GM19043 (cell line): ENCODE results near the gene SSBP3.
"Not testable (repeated sequence)": the region's sequence is repeated elsewhere in the genome, so short reads cannot be mapped to it uniquely, and the experiment has no call there.

ENCODE experiments used
- ATAC-seq: cut with Tn5 transposase; IDR thresholded peaks from one replicate; pipeline ENCODE4 v1.9.1; 2021; ENCODE audit warnings: low read depth; ENCODE audit not compliant: unreplicated experiment

SSBP3 gene

DNA sequence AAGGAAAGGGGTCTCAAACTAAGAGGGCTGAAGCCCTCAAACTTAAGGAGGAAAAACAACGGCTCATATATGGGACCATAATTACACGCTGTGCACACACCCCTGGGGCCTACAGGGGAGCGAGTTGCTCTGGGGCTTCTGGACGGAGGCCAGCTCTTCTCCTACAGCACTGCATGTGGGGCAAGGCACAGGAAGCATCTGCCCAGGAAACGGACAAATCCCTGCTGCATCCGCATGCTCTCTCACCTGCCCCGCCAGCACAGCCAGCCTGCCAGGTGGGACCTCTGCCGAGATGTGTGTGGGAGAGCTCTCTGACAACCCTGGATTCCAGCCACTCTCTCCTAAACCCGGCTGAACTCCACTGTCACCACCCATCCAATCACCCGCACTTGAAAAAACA lies 152.1 kb downstream of the SSBP3 start:
- ATAC-seq, result no peak

GRCh38 chr1:54253480-54253879 lies 152.7 kb downstream of the SSBP3 start:
- no peak for ATAC-seq

GRCh38 chr1:54252371-54252936 lies 153.7 kb downstream of the SSBP3 start:
- ATAC-seq, result no peak

DNA sequence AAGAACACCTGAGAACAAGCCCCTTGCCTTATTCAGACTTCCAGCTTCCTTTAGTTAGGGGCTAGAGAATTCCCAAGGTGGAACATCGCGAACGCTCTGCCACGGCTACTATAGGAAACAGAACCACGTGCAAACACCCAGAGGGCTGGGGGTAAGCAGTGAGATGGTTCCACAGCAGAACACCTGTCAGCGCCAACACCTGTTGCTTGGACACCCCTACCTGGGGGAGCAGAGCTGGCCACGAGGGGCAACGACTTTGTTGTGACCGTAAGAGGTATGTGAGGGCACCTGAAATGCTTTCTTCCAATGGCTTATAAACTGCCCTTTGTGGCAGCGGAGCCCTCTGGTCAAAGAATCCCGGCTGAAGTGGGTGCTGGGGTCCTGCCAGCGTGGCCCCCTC lies 155.5 kb downstream of the SSBP3 start:
- no peak for ATAC-seq

DNA sequence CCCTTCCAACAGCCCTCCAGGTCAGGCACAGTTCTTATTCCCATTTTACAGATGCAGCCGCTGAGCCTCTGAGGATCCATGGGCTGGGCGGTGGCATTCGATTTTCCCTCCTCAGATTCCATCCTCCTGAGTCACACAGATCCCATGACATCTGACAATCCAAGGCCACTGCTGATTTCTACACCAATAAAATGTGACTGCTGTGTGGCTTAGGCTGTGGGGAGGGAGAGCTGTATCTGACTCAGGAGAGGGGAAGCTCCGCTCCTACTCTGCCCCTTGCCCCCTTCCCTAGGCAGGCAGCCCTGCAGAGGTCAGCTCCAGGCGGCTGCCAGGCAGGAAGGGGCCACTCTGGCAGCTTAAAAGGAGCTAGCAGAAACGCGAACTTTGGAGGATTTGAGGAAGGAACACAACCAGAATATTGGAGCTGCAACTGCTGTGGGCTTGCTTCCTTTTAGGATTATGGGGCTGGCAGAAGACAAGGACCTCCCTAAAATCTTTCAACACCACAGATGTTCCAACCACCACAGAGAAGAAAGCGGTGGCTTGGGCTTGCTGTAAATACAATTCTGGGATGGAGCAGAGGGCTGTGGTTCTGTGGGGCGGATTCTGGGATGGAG lies 156.3 kb downstream of the SSBP3 start:
- no peak for ATAC-seq

- no peak for ATAC-seq
Measured at GRCh38 chr1:54248966-54249365, 157.2 kb downstream of the SSBP3 start.

GRCh38 chr1:54247863-54248515 lies 158.2 kb downstream of the SSBP3 start:
- no peak for ATAC-seq

DNA sequence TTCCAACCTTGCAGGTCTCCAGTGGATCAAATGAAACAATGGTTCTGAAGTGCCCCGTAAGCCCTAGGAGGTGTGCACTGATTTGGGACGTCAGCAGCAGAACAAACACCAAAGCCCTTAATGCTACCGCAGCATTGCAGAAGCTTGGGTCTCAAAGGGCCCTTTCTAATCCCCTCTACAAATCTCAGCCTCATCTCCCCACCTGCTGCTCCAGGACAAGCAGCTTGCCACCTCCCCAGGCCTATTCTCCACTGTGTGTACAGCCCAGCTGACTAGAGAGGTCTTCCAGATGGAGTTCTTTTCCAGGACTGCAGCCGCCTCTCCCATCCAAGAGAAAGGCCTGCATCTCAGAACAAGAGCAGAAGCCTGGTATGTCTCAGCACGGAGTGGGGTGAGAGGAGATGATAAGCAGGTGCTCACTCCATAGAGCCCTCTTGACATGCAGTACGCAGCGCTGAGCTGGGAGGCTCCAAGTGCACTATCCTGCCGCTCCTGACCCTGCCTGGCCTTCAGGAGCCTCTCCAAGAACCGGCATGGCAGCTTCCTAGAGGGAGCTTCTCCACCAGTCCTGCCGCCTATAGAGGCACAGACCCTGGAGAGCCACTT lies 160.0 kb downstream of the SSBP3 start:
- no peak for ATAC-seq

DNA sequence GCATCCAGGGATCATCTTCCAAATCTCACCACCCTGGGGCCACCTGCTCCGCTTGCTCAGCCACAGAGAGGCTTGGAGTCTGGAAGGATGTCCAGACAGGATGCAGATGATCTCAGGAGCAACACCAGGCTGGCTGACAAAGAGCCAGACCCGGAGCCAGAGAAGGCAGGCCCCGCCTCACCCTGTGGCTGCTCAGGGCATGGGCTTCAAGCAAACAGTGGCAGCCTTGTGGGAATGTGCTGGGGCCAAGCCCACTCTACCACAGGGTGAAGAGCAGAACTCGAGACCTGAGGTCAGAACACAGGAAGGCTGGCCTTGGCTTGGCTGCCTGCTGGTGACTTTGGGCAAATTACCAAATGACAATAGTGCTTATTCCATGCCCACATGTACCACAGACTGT lies 160.7 kb downstream of the SSBP3 start:
- ATAC-seq, result no peak

DNA sequence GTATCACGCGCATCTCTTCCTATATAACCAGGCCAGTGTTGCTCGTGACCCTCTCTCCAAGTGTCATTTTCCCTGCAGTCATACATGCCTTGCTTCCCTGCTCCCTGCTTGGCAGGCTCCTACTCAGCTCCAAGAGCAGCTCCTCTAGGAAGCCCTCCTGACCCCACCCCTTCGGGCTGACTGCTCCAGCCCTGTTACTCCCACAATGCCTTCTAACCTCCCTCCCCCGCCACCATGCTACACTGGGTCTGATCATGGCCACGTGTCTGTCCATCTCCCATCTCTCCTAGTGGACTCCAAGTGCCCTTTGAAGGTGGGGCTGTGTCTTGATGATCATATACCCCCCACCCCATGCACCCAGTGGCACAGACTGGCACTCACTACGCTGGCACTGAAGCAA lies 161.5 kb downstream of the SSBP3 start:
- no peak for ATAC-seq

GRCh38 chr1:54243022-54243421 lies 163.2 kb downstream of the SSBP3 start:
- ATAC-seq, result no peak

GRCh38 chr1:54241364-54241763 lies 164.8 kb downstream of the SSBP3 start:
- no peak for ATAC-seq

DNA sequence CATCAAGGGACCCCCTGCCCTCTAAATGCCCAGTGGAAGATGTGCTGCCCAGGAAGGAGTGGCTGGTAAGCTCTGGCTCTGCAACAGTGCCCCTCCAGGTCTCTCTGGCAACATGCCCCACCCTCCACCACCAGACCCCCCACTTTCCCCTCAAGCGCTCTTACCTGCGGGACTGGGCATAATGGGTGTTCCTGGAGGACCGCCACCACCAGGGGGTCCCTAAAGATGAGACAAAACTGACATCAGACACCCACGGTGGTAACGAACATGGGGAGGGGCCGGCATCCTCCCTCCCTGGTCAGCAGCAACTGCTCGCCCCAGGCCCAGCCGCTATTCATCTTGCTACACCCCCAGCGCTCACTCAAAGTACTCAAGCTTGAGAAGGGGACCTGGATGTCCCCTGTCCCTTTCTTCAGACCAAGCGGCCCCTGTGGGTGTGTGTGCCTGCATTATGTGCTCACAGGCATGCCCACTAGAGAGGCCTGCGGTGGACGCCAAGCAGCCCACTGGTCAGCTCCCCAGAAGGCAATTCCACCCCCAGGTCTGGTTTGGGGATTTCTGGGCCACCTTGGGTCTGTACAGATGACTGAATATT lies 165.4 kb downstream of the SSBP3 start:
- no peak for ATAC-seq

DNA sequence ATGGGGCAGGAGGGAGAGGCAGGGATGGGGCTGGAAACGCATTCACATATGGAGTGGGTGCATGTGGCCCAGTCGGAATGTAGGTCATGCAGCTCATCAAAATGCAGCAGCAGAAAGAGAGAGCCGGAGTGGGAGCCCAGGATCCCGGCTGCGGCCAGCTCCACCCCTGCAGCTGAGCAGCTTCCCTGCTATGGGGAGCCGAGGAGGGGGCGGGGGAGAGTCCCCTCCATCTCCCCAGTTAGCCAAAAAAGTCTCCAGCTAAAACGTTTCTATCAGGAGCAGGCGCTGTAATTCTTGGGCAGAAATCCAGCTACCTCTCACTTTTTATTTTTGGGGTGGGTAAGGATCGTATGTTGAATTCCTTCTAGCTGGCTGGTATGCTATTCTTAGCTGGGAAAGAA lies 166.6 kb downstream of the SSBP3 start:
- ATAC-seq, result no peak

- ATAC-seq, result no peak
Measured at GRCh38 chr1:54239035-54239383, 167.2 kb downstream of the SSBP3 start.

DNA sequence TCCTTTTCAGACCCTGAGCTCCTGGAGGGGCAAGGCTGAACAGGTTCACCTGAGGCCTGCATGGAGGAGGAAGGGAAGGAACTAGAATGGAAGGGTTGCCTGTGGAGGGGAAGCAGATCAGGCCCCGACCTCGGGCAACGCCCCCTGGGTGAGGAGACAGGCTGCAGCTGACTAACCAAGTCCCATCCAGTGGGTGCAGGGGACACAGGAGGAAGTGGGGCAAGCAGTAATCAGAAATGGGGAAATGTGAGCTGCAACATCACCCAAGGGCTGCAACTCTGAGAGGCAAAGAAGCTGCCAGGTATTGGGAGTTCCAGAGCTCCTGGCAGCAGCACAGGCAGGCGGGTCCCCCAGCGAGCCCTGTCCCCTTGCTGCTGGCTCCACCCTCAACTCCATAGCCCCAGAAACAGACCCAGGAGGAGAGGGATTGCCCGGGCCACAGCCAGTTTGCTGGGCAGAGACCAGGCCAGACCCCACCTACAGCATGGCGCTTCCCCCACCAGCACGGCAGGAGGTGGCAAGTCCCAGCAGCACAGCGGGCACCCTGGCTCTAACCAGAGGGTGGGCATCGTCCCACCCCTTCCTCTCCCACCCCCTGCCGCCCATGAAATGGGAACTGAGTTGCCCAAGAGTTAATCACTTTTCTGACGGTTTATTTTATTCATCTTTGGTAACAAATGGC lies 167.7 kb downstream of the SSBP3 start:
- no peak for ATAC-seq

DNA sequence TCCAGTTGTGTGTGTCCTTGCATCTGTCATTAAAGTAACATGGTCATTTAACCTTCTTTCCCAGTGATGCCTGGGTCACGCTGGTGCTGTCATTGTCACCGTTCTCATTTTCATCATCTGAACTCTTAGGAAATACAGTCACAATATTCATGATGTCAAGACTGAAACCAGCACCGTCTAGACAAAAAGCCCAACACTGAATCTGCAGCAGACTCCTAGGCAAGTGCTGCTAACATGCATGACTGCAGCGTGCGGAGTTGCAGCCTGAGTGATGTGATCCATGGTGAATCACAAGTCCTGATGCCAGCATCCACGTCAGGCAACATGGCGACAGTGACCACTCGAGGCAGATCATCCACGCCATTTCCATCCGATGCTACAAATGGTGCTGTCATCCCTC lies 168.6 kb downstream of the SSBP3 start:
- no peak for ATAC-seq

DNA sequence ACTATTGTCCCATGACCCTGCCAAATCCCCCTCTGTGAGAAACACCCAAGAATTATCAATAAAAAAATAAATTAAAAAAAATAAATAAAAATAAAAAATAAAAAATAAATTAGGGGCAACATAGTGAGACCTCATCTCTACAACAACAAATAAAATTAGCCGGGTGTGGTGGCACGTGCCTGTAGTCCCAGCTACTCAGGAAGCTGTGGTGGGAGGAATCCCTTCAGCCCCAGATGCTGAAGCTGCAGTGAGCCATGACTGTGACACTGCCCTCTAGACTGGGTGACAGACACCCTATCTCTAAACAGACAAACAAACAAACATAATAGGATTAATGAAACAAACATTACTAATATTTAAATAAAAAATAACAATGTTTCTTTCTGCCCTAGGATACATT lies 171.9 kb downstream of the SSBP3 start:
- ATAC-seq, result no peak

- ATAC-seq, result not testable (repeated sequence)
Measured at GRCh38 chr1:54233196-54233595, 173.0 kb downstream of the SSBP3 start.

DNA sequence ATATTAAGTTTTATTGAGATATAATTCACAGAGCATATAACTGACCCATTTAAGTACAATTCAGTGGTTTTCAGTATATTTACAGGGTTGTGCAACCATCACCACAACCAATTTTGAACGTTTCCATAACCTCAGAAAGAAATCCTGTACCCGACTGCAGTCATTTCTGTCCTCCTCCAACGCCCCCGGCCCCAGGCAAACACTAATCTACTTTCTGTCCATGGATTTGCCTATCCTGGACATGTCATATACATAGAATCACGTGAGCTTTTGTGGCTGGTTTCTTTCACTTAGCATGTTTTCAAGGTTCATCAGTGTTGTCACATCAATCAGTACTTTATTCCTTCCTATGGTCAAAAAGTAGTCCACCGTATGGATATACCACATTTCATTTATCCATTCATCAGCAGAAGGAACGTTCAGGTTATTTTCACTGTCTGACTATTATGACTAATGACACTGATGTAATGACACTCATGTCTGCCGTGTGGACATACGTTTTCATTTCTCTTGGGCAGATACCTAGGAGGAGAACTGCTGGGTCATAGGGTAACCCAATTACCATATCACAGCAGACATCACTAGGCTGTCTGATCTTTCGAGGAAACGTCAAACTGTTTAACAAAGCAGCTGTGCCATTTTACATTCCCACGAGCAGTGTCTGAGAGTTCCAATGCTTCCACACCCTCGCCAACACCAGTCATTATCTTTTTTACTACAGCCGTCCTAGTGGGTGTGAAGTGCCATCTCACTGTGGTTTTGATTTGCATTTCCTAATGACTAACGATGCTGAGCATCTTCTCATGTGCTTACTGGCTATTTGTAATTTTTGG lies 175.5 kb downstream of the SSBP3 start:
- no peak for ATAC-seq
